ENCODE measurements around the gene CHRNA4. TPM values are rescaled to one million over a fixed set of nuclear protein-coding genes. Genes with fewer than 3 reads are reported as not detected.

The CHRNA4 gene
- total RNA-seq, 4 donors from 2014 or later: 0.13 TPM; not detected in 3

DNA sequence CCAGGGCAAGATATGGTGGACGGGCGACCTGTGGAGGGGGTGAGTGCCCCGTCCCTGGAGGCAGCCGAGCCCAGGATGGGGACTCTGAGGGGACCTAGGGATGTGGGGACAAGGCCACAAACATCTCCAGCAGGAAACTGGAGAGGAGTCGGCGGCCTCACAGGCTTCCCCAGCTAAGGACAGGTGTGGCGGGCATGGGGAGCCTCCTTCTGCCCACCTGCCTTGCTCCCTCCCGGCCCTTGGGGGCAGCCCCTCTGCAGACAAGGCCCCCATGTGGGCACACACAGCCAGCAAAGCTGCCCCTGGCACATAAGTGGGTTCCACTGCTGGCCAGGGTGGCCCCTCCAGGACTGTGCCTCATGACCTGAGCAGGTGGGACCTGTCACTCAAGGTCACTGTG, 4.6 kb downstream of the CHRNA4 start:
- WGBS, 2 donors: 92 to 96% methylated on average over 8 of the region's 8 CpGs

DNA sequence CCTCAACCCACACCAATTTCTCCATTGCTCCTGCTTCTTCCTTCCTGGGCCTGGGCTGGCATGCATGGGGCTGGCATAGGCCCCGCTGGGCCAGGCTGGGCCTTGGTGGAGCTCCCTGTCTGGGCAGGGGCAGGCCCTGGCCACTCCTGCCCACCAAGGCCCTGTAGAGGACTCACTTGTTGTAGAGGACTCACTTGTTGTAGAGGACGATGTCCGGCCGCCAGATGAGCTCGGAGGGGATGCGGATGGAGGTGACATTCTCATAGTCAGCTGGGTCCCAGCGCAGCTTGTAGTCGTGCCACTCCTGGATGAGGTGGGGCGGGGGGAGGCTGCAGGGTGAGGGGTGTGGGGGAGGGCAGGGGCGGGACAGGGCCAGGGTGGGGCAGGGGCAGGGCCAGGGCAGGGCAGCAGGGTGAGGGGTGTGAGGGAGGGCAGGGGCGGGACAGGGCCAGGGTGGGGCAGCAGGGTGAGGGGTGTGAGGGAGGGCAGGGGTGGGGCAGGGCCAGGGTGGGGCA, 5.3 kb downstream of the CHRNA4 start:
- intact Hi-C loops (cut with DNase I; ENCODE audit: low total_unique reads): no loop called here
- no peak for TF ChIP-seq POLR2A (IDR thresholded peaks at IDR 0.05)
- TF ChIP-seq, protein P1, sequence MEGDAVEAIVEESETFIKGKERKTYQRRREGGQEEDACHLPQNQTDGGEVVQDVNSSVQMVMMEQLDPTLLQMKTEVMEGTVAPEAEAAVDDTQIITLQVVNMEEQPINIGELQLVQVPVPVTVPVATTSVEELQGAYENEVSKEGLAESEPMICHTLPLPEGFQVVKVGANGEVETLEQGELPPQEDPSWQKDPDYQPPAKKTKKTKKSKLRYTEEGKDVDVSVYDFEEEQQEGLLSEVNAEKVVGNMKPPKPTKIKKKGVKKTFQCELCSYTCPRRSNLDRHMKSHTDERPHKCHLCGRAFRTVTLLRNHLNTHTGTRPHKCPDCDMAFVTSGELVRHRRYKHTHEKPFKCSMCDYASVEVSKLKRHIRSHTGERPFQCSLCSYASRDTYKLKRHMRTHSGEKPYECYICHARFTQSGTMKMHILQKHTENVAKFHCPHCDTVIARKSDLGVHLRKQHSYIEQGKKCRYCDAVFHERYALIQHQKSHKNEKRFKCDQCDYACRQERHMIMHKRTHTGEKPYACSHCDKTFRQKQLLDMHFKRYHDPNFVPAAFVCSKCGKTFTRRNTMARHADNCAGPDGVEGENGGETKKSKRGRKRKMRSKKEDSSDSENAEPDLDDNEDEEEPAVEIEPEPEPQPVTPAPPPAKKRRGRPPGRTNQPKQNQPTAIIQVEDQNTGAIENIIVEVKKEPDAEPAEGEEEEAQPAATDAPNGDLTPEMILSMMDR (IDR thresholded peaks at IDR 0.05): no peak
- WGBS, 2 donors: 87 to 94% methylated on average over 5 to 8 of the region's 11 CpGs
- no peak for DNase-seq (ENCODE audit: low spot score in 2 of 2)
- H3K4me3 ChIP-seq (ENCODE audit: low read depth, poor library complexity, severe bottlenecking): no peak overlapping the region

More for the DNA sequence above, 4.6 kb downstream of the CHRNA4 start:
- TF ChIP-seq, protein P1 (IDR thresholded peaks at IDR 0.05): no peak
- TF ChIP-seq POLR2A (IDR thresholded peaks at IDR 0.05): no peak
- intact Hi-C loops (cut with DNase I; ENCODE audit: low total_unique reads): no loop called here
- no peak overlapping the region for H3K4me3 ChIP-seq (ENCODE audit: low read depth, poor library complexity, severe bottlenecking)
- no peak for DNase-seq (ENCODE audit: low spot score in 2 of 2)

DNA sequence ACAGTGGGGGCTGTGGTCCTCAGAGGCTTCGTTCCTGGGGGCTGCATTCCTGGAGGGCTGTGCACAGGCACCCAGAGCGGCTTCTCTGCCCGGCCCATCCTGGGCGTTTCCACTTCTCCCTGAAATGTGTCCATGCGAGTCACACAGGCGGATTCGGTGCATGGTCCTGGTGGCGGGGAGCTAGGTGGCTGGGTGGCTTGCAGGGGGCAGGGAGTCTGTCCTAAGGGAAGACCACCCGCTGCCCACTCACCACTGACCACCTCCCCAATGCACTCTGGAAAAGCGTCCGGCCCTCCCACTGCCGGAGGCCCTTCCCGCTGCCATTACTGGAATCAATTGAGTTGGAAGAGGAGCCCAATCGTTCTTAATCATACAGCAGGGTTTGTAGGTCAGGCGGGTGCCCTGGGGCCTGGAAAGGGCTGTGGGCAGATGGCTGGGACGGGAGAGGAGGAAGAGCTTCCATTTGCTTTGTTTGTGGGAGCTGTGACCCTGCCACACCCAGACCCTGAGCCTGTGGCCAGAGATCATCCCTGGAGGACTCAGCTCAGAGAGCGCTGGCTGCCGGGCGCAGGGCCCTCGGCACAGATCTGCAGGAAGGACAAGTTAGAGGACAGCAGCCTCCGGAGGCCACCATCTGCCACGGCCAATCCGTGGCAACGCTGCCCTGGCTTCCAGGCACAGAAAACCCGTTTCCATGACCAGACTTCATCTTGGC, 6.4 kb downstream of the CHRNA4 start:
- intact Hi-C loops (cut with DNase I; ENCODE audit: low total_unique reads): no loop called here
- DNase-seq (ENCODE audit: low spot score in 2 of 2): no peak
- no peak overlapping the region for H3K4me3 ChIP-seq (ENCODE audit: low read depth, poor library complexity, severe bottlenecking)
- TF ChIP-seq POLR2A (IDR thresholded peaks at IDR 0.05): no peak
- TF ChIP-seq, protein P1 (IDR thresholded peaks at IDR 0.05): no peak
- WGBS, 2 donors: 71 to 72% methylated on average over 24 to 25 of the region's 25 CpGs

DNA sequence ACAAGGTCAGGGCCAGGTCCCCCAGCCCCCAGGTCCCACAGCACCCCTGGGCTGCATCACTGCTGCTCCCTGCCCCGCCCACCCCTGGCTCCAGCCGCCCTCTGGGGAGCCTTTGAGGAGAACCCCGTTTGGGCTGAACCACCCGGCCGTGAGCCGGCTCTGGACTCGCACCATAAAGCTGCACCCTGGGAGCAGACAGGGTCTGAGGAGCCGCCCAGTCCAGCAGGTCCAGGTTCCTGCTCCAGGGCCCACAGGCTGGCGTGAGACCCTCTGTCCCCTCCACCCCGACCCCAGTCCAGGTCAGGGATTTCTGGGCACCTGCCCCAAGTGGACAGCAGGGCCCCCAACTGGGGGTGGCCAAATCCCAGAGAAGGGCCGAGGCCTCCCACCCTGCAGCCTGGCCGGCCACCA, 8.3 kb downstream of the CHRNA4 start:
- TF ChIP-seq POLR2A (IDR thresholded peaks at IDR 0.05): no peak
- TF ChIP-seq, protein P1 (IDR thresholded peaks at IDR 0.05): no peak
- WGBS, 2 donors: 26 to 49% methylated on average over 7 to 11 of the region's 12 CpGs
- intact Hi-C loops (cut with DNase I; ENCODE audit: low total_unique reads): no loop called here
- H3K4me3 ChIP-seq (ENCODE audit: low read depth, poor library complexity, severe bottlenecking): no peak overlapping the region
- DNase-seq (ENCODE audit: low spot score in 2 of 2): no peak

DNA sequence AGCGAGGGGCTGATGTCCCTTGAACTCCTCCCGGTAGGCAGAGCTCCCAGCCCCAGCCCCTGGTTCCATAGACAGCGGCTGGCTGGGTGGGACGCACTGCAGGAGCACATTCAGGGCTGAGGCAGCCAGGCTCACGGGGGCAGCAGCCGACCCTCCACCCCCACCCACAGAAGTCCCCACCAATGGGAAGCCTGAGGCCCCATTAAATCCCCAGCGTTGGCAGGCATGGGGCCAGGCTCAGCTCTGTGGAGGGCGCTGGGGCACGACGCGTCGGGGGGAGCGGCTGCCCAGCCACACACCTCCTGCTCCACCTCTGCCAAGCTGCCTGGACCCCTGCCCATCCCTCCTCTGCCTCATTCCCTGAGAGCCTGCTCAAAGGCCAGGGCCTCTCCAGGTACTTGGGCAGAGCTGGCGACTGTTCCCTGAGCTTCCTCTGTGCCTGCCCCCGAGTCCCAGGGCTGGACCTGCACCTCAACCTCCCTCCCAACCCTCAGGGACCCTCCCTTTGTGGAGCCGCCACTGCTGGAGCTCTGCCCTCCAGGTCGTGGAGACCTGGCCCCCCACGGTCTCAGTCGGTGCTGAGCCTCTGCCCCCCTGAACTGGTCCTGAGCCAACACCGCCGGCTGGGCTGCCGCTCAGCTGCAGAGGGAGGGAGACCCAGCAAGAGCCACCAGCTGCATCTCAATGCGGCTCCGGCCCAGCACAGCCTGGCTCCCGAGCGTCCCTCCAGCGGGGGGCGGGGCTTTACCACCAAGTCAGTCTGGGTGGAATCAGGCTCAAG, 9.1 kb downstream of the CHRNA4 start:
- intact Hi-C loops (cut with DNase I; ENCODE audit: low total_unique reads): no loop called here
- TF ChIP-seq, protein P1 (IDR thresholded peaks at IDR 0.05): no peak
- no peak for TF ChIP-seq POLR2A (IDR thresholded peaks at IDR 0.05)
- no peak overlapping the region for H3K4me3 ChIP-seq (ENCODE audit: low read depth, poor library complexity, severe bottlenecking)
- WGBS, 2 donors: 15 to 31% methylated on average over 15 to 26 of the region's 28 CpGs
- no peak for DNase-seq (ENCODE audit: low spot score in 2 of 2)
